Breast epithelium (tissue), 3 donors: Measurements from ENCODE around the gene TBC1D23.
"Not testable (repeated sequence)": the region's sequence is repeated elsewhere in the genome, so short reads cannot be mapped to it uniquely, and the experiment has no call there.

Experiments
- CTCF ChIP-seq, 3 donors: fragments of 450-650 bp; IDR thresholded peaks; one replicate each; pipeline ENCODE4 v1.5.1; 2016 to 2017; ENCODE audit warnings: antibody characterized with exemption in 3 of 3, mild to moderate bottlenecking in 3 of 3, moderate library complexity in 3 of 3
- POLR2A ChIP-seq: fragments of 450-650 bp; IDR thresholded peaks from one replicate; pipeline ENCODE4 v1.6.1; 2016; ENCODE audit warnings: antibody characterized with exemption, mild to moderate bottlenecking, moderate library complexity
- POLR2AphosphoS5 ChIP-seq, 3 donors: sonication (generic); formaldehyde crosslinking; IDR thresholded peaks; one replicate each; pipeline ENCODE4 v1.6.1; 2017; ENCODE audit warnings: antibody characterized with exemption in 3 of 3

GRCh38 chr3:100242471-100242870 is 18.3 kb upstream of the TBC1D23 start:
- not testable (repeated sequence) for TF ChIP-seq CTCF (IDR thresholded peaks at IDR 0.05); POLR2A; POLR2AphosphoS5 (IDR thresholded peaks at IDR 0.05)
